Vagina (tissue), 2 donors: Measurements from ENCODE around the gene DAG1. TPM values are rescaled to one million over a fixed set of nuclear protein-coding genes. Genes with fewer than 3 reads are reported as not detected.

Source experiments
- DNase-seq, 2 donors: peaks; one replicate each; pipeline ENCODE4 v3.0.0-alpha.2; 2017; ENCODE audit errors: extremely low spot score in 2 of 2
- H3K27ac ChIP-seq: fragments of 200-600 bp; sonication (generic); one replicate; pipeline ENCODE4 v1.5.1; 2019
- H3K27me3 ChIP-seq: fragments of 200-600 bp; sonication (generic); one replicate; pipeline ENCODE4 v1.5.1; 2019
- H3K36me3 ChIP-seq, 2 donors: fragments of 200-600 bp; sonication (generic); one replicate each; pipeline ENCODE4 v1.5.1; 2017 to 2019
- H3K4me1 ChIP-seq: fragments of 200-600 bp; sonication (generic); one replicate; pipeline ENCODE4 v1.5.1; 2019
- H3K4me3 ChIP-seq, 2 donors: fragments of 200-600 bp; sonication (generic); 1 replicate in 1 of 2; 2 replicates in 1 of 2; pipeline ENCODE4 v1.5.1; 2016 to 2019
- H3K9me3 ChIP-seq: fragments of 200-600 bp; sonication (generic); one replicate; pipeline ENCODE4 v1.5.1; 2019
- POLR2A ChIP-seq, 2 donors: fragments of 450-650 bp; IDR thresholded peaks; one replicate each; pipeline ENCODE4 v1.6.1; 2017; ENCODE audit warnings: antibody characterized with exemption in 2 of 2, mild to moderate bottlenecking in 2 of 2, moderate library complexity in 2 of 2
- POLR2AphosphoS5 ChIP-seq, 2 donors: sonication (generic); formaldehyde crosslinking; IDR thresholded peaks; one replicate each; pipeline ENCODE4 v1.9.0; 2017; ENCODE audit warnings: antibody characterized with exemption in 2 of 2, mild to moderate bottlenecking in 2 of 2, low read depth in 1 of 2; ENCODE audit not compliant: insufficient read depth in 1 of 2
- intact Hi-C: fragments of 100-400 bp; cut with DNase I; formaldehyde crosslinking; loops from one replicate; pipeline ENCODE4 v1.15.1; 2023
- total RNA-seq: library from RNA; depleted of rRNA; stranded (reverse); fragments of >200 nt; gene quantifications from one replicate; pipeline ENCODE4 v1.2.3, GENCODE V29; 2016
- TF ChIP-seq, protein P1 (sequence below), 3 experiments: fragments of 450-650 bp in 2 of 3; fragments of 200-600 bp in 1 of 3; sonication (generic) in 1 of 3; IDR thresholded peaks; one replicate each; pipeline ENCODE4 v1.5.1; 2017 to 2019; ENCODE audit warnings: antibody characterized with exemption in 3 of 3, mild to moderate bottlenecking in 2 of 3, moderate library complexity in 2 of 3

DAG1 gene
- total RNA-seq, 1 donor from 2014 or later: 46.7 TPM

DNA sequence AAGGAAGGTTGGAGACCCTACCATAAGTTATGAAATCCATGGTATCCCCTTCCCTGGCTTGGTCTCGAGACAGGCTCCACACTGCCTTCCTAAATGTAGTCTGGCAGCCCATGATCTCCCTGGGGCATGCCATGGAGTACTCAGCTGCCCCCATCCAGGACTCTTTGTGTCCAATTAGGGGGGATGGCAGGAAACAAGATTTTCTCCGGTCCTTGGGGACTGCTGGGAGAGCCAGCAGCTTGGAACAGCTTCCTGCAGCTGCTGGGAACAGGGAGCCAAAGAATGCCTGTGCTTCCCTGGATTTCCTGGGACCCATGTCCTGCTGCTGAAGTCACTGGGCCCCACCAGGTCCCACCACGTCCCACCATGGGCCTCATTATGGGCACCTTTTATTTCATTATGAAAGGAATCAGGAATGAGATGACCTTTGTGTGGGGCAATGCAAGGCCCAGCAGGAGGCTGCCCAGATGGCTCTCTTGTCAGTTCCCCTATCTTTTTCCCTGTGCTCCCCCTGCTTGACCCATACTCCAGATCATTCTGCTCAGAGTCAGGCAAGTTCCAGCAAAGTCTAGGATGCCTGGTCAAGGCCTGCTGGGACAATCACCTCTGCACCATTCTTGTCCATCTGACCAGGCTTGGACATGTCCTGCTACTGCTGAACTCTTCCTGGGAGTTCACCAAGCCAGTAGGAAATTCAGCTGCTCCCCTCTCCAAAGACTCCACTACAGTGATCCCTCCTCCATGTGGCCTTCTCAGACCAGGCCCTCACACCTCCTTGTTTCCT, 15.0 kb upstream of the DAG1 start:
- Histone ChIP-seq H3K27ac (no peak overlapping the region), H3K27me3 (no peaks in the 10 kb centered on the region), H3K4me3 (no peak overlapping the region), H3K9me3 (no peaks in the 10 kb centered on the region), H3K36me3 (no peaks in the 10 kb centered on the region), H3K4me1 (no peaks in the 10 kb centered on the region)
- DNase-seq: no peak
- intact Hi-C loops: no loop called here
- TF ChIP-seq POLR2AphosphoS5 (IDR thresholded peaks at IDR 0.05; ENCODE audit: insufficient read depth in 1 of 2, low read depth in 1 of 2) (no peak), POLR2A (IDR thresholded peaks at IDR 0.05) (no peak)
- TF ChIP-seq, protein P1, sequence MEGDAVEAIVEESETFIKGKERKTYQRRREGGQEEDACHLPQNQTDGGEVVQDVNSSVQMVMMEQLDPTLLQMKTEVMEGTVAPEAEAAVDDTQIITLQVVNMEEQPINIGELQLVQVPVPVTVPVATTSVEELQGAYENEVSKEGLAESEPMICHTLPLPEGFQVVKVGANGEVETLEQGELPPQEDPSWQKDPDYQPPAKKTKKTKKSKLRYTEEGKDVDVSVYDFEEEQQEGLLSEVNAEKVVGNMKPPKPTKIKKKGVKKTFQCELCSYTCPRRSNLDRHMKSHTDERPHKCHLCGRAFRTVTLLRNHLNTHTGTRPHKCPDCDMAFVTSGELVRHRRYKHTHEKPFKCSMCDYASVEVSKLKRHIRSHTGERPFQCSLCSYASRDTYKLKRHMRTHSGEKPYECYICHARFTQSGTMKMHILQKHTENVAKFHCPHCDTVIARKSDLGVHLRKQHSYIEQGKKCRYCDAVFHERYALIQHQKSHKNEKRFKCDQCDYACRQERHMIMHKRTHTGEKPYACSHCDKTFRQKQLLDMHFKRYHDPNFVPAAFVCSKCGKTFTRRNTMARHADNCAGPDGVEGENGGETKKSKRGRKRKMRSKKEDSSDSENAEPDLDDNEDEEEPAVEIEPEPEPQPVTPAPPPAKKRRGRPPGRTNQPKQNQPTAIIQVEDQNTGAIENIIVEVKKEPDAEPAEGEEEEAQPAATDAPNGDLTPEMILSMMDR (IDR thresholded peaks at IDR 0.05): no peak

DNA sequence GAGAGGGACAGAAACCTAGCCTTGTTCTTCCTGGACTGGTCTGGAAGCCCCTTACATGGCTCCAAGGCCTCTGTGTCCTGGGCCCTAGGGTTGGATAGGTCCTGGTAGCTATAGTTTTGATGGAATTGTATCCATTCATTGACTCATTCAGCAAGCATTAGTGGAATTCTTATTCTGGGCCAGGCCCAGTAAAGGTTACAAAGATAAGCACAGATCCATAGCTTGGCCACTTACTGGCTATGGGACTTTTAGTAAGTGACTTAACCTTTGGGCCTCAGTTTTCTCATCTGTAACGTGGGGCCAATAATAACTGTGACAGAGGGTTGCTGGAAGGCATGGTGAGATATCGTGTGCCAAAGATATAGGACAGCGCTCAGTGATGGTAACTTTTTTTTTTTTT, 13.6 kb upstream of the DAG1 start:
- H3K36me3 ChIP-seq: no peaks in the 10 kb centered on the region
- intact Hi-C loops: no loop called here

DNA sequence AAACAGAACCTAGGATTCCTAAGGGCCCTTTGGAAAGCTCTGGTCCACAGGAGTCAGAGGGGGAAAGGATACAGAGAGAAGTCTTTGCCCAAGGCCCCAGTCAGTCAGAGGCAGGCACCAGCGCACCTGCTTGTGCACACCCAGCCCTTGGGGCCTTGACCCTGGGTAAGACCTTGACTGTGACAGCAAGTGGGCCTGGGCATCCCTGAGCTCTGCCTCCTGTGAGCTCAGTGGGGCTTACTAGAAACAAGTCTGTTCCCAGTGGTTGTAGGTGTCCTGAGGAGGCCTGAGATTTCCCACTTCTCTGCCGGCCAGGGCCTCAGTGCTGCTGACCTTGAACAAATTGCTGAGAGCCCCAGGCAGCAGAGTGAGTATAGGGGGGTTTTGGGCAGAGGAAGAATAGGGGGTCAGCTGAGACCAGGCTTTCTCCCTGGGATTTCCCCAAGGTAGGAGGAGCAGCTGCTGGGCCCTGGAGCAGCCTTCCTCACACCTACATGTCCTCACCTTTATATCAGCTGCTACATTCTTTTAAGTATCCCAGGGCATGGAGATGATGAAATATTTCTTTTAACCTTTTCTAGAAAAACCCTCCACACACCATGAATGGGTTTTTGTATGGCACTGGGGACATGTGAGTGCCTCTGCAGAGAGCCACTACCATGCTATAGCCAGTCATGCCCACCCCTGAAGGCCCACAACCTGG, 9.7 kb upstream of the DAG1 start:
- H3K36me3 ChIP-seq: no peaks in the 10 kb centered on the region
- no peak overlapping the region for H3K4me3 ChIP-seq
- H3K27me3 ChIP-seq: no peaks in the 10 kb centered on the region
- H3K9me3 ChIP-seq: no peaks in the 10 kb centered on the region
- intact Hi-C loops: no loop called here
- no peak for DNase-seq
- no peak overlapping the region for H3K27ac ChIP-seq
- TF ChIP-seq, protein P1 (IDR thresholded peaks at IDR 0.05): no peak
- TF ChIP-seq POLR2AphosphoS5 (IDR thresholded peaks at IDR 0.05; ENCODE audit: insufficient read depth in 1 of 2, low read depth in 1 of 2) (no peak), POLR2A (IDR thresholded peaks at IDR 0.05) (no peak)
- H3K4me1 ChIP-seq: peaks cover 12% of the 10 kb centered on the region

More for the DNA sequence above, 13.6 kb upstream of the DAG1 start:
- Histone ChIP-seq H3K4me1 (peaks cover 8% of the 10 kb centered on the region), H3K9me3 (no peaks in the 10 kb centered on the region), H3K4me3 (no peak overlapping the region), H3K27me3 (no peaks in the 10 kb centered on the region), H3K27ac (no peak overlapping the region)
- TF ChIP-seq, protein P1 (IDR thresholded peaks at IDR 0.05): no peak
- TF ChIP-seq POLR2AphosphoS5 (IDR thresholded peaks at IDR 0.05; ENCODE audit: insufficient read depth in 1 of 2, low read depth in 1 of 2) (no peak), POLR2A (IDR thresholded peaks at IDR 0.05) (no peak)
- DNase-seq: no peak

DNA sequence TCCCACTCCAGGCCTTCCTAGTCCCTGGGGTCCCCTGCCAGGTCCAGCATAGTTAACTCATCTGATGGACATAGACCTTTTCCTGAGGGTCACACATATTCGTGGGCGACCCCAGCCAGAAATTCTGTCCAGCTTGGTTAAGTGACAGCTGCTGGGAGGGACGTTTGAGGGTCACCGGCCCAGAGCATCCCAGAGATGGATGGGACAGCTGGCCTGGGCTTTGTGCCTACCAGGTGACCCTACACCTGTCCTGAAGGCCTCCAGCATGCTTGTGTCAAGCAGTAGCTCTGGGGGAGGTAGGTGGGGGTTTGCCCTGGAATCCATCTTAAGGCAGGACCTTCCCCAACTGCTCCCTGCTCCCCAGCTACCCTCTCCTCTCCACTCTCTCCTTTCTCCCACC, 9.1 kb upstream of the DAG1 start:
- no peaks in the 10 kb centered on the region for H3K36me3 ChIP-seq
- H3K9me3 ChIP-seq: no peaks in the 10 kb centered on the region
- no peak overlapping the region for H3K27ac ChIP-seq
- no peak for DNase-seq
- intact Hi-C loops: no loop called here
- H3K4me3 ChIP-seq: no peak overlapping the region
- TF ChIP-seq POLR2AphosphoS5 (IDR thresholded peaks at IDR 0.05; ENCODE audit: insufficient read depth in 1 of 2, low read depth in 1 of 2): no peak
- TF ChIP-seq, protein P1 (IDR thresholded peaks at IDR 0.05): no peak
- TF ChIP-seq POLR2A (IDR thresholded peaks at IDR 0.05): no peak
- no peaks in the 10 kb centered on the region for H3K27me3 ChIP-seq
- H3K4me1 ChIP-seq: peaks cover 12% of the 10 kb centered on the region
